ENCODE measurements around the gene RAP1B.
A peak's percentile ranks its signal among the peaks of the same experiment; 100 is the strongest.

The RAP1B gene

GRCh38 chr12:68611806-68612160 lies 1.1 kb downstream of the RAP1B start:
- H3K27me3 ChIP-seq (ENCODE audit: control insufficient read depth, insufficient read depth, low read length): no peaks in the 10 kb centered on the region
- H3K4me1 ChIP-seq (ENCODE audit: control insufficient read depth, insufficient read depth, low read length): peaks cover 53% of the 10 kb centered on the region
- peak overlapping the region; percentile 86 for H3K27ac ChIP-seq (ENCODE audit: low read depth, low read length)
- peak overlapping the region; percentile 67 for H3K9ac ChIP-seq (ENCODE audit: low read depth, low read length)
- H3K9me3 ChIP-seq (ENCODE audit: control insufficient read depth, insufficient read depth, low read length): no peaks in the 10 kb centered on the region
- H3K36me3 ChIP-seq (ENCODE audit: control insufficient read depth, insufficient read depth, low read length): no peaks in the 10 kb centered on the region; the same call in 1 of the 2 replicates
- peak overlapping the region; percentile 96 for H3K4me3 ChIP-seq (ENCODE audit: low read depth, low read length)

GRCh38 chr12:68612202-68612601 lies 1.5 kb downstream of the RAP1B start:
- peaks cover 53% of the 10 kb centered on the region for H3K4me1 ChIP-seq (ENCODE audit: control insufficient read depth, insufficient read depth, low read length)
- H3K9me3 ChIP-seq (ENCODE audit: control insufficient read depth, insufficient read depth, low read length): no peaks in the 10 kb centered on the region
- no peaks in the 10 kb centered on the region; the same call in 1 of the 2 replicates for H3K36me3 ChIP-seq (ENCODE audit: control insufficient read depth, insufficient read depth, low read length)
- H3K9ac ChIP-seq (ENCODE audit: low read depth, low read length): 0 out of 2 replicates have a peak overlapping the region, but pooled peaks have one; percentile 67
- H3K27me3 ChIP-seq (ENCODE audit: control insufficient read depth, insufficient read depth, low read length): no peaks in the 10 kb centered on the region
- peak overlapping the region; percentile 96 for H3K4me3 ChIP-seq (ENCODE audit: low read depth, low read length)
- peak overlapping the region; percentile 86 for H3K27ac ChIP-seq (ENCODE audit: low read depth, low read length)

DNA sequence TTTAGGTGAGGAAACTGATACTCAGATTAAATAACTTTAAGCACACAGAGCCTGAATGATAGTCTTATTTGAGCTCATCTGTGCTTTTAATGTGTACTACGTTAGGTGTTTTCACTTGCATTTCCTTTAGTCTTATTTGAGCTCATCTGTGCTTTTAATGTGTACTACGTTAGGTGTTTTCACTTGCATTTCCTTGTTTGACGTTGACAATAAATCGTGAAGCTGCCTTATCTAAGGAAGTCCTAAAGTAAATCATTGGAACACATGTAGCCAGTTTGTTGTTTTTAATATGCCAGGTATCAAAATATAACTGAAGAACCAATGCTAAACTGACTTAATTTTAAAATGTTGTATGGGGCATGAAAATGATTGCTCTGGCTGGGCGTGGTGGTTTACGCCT lies 2.0 kb downstream of the RAP1B start:
- peak overlapping the region; percentile 96; the same call in 1 of the 2 replicates for H3K4me3 ChIP-seq (ENCODE audit: low read depth, low read length)
- H3K9ac ChIP-seq (ENCODE audit: low read depth, low read length): no peak overlapping the region
- peaks cover 51% of the 10 kb centered on the region for H3K4me1 ChIP-seq (ENCODE audit: control insufficient read depth, insufficient read depth, low read length)
- H3K36me3 ChIP-seq (ENCODE audit: control insufficient read depth, insufficient read depth, low read length): no peaks in the 10 kb centered on the region; the same call in 1 of the 2 replicates
- no peaks in the 10 kb centered on the region for H3K27me3 ChIP-seq (ENCODE audit: control insufficient read depth, insufficient read depth, low read length)
- no peaks in the 10 kb centered on the region for H3K9me3 ChIP-seq (ENCODE audit: control insufficient read depth, insufficient read depth, low read length)
- no peak overlapping the region for H3K27ac ChIP-seq (ENCODE audit: low read depth, low read length)

- Histone ChIP-seq H3K4me3 (ENCODE audit: low read depth, low read length) (peak overlapping the region; percentile 96; the same call in 1 of the 2 replicates), H3K27ac (ENCODE audit: low read depth, low read length) (no peak overlapping the region), H3K27me3 (ENCODE audit: control insufficient read depth, insufficient read depth, low read length) (no peaks in the 10 kb centered on the region), H3K9ac (ENCODE audit: low read depth, low read length) (no peak overlapping the region), H3K36me3 (ENCODE audit: control insufficient read depth, insufficient read depth, low read length) (no peaks in the 10 kb centered on the region; the same call in 1 of the 2 replicates), H3K9me3 (ENCODE audit: control insufficient read depth, insufficient read depth, low read length) (no peaks in the 10 kb centered on the region), H3K4me1 (ENCODE audit: control insufficient read depth, insufficient read depth, low read length) (peaks cover 44% of the 10 kb centered on the region)
These were observed 2.7 kb downstream of the RAP1B start for GRCh38 chr12:68613209-68613904.

- Histone ChIP-seq H3K9ac (ENCODE audit: low read depth, low read length) (no peak overlapping the region), H3K27me3 (ENCODE audit: control insufficient read depth, insufficient read depth, low read length) (no peaks in the 10 kb centered on the region), H3K4me3 (ENCODE audit: low read depth, low read length) (no peak overlapping the region), H3K27ac (ENCODE audit: low read depth, low read length) (no peak overlapping the region), H3K36me3 (ENCODE audit: control insufficient read depth, insufficient read depth, low read length) (no peaks in the 10 kb centered on the region; the same call in 1 of the 2 replicates), H3K4me1 (ENCODE audit: control insufficient read depth, insufficient read depth, low read length) (peaks cover 40% of the 10 kb centered on the region; the same call in 1 of the 2 replicates), H3K9me3 (ENCODE audit: control insufficient read depth, insufficient read depth, low read length) (no peaks in the 10 kb centered on the region)
These were observed 3.5 kb downstream of the RAP1B start for GRCh38 chr12:68614105-68614679.

DNA sequence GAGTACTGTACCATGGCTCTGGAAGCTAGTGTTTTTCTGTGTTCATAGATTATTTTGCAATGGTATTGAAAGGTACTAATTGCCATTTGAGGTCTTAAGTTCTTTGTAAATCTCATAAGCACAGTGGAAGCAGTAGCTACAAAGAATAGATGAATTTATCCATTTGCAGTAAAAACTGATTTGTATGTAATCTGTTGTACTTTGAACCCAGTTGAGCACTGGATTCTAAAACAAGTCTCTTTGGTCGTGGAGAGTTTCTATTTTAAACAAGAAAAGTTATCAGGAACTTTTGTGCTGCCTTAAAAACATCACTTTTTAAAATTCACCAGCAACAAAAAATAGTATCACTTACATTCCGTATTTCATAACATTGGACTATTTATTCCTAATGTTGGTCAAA lies 4.1 kb downstream of the RAP1B start:
- no peak overlapping the region for H3K9ac ChIP-seq (ENCODE audit: low read depth, low read length)
- H3K4me3 ChIP-seq (ENCODE audit: low read depth, low read length): no peak overlapping the region
- H3K9me3 ChIP-seq (ENCODE audit: control insufficient read depth, insufficient read depth, low read length): no peaks in the 10 kb centered on the region
- no peaks in the 10 kb centered on the region for H3K27me3 ChIP-seq (ENCODE audit: control insufficient read depth, insufficient read depth, low read length)
- peaks cover 35% of the 10 kb centered on the region; the same call in 1 of the 2 replicates for H3K4me1 ChIP-seq (ENCODE audit: control insufficient read depth, insufficient read depth, low read length)
- no peaks in the 10 kb centered on the region; the same call in 1 of the 2 replicates for H3K36me3 ChIP-seq (ENCODE audit: control insufficient read depth, insufficient read depth, low read length)
- no peak overlapping the region for H3K27ac ChIP-seq (ENCODE audit: low read depth, low read length)

GRCh38 chr12:68617160-68617926 lies 6.6 kb downstream of the RAP1B start:
- Histone ChIP-seq H3K4me1 (ENCODE audit: control insufficient read depth, insufficient read depth, low read length) (peaks cover 41% of the 10 kb centered on the region), H3K9ac (ENCODE audit: low read depth, low read length) (no peak overlapping the region), H3K9me3 (ENCODE audit: control insufficient read depth, insufficient read depth, low read length) (no peaks in the 10 kb centered on the region), H3K4me3 (ENCODE audit: low read depth, low read length) (no peak overlapping the region), H3K27ac (ENCODE audit: low read depth, low read length) (no peak overlapping the region), H3K36me3 (ENCODE audit: control insufficient read depth, insufficient read depth, low read length) (no peaks in the 10 kb centered on the region; the same call in 1 of the 2 replicates), H3K27me3 (ENCODE audit: control insufficient read depth, insufficient read depth, low read length) (no peaks in the 10 kb centered on the region)

GRCh38 chr12:68619541-68619940 lies 8.8 kb downstream of the RAP1B start:
- Histone ChIP-seq H3K9ac (ENCODE audit: low read depth, low read length) (no peak overlapping the region), H3K27me3 (ENCODE audit: control insufficient read depth, insufficient read depth, low read length) (no peaks in the 10 kb centered on the region), H3K9me3 (ENCODE audit: control insufficient read depth, insufficient read depth, low read length) (no peaks in the 10 kb centered on the region), H3K4me3 (ENCODE audit: low read depth, low read length) (no peak overlapping the region), H3K36me3 (ENCODE audit: control insufficient read depth, insufficient read depth, low read length) (peaks cover under 1% of the 10 kb centered on the region; the same call in 1 of the 2 replicates), H3K4me1 (ENCODE audit: control insufficient read depth, insufficient read depth, low read length) (peaks cover 32% of the 10 kb centered on the region), H3K27ac (ENCODE audit: low read depth, low read length) (no peak overlapping the region)

GRCh38 chr12:68620519-68621471 lies 10.1 kb downstream of the RAP1B start:
- Histone ChIP-seq H3K27me3 (ENCODE audit: control insufficient read depth, insufficient read depth, low read length) (no peaks in the 10 kb centered on the region), H3K9me3 (ENCODE audit: control insufficient read depth, insufficient read depth, low read length) (no peaks in the 10 kb centered on the region), H3K27ac (ENCODE audit: low read depth, low read length) (peak overlapping the region; percentile 36), H3K9ac (ENCODE audit: low read depth, low read length) (no peak overlapping the region), H3K36me3 (ENCODE audit: control insufficient read depth, insufficient read depth, low read length) (peaks cover 6% of the 10 kb centered on the region; the same call in 1 of the 2 replicates), H3K4me3 (ENCODE audit: low read depth, low read length) (no peak overlapping the region), H3K4me1 (ENCODE audit: control insufficient read depth, insufficient read depth, low read length) (peaks cover 30% of the 10 kb centered on the region)

DNA sequence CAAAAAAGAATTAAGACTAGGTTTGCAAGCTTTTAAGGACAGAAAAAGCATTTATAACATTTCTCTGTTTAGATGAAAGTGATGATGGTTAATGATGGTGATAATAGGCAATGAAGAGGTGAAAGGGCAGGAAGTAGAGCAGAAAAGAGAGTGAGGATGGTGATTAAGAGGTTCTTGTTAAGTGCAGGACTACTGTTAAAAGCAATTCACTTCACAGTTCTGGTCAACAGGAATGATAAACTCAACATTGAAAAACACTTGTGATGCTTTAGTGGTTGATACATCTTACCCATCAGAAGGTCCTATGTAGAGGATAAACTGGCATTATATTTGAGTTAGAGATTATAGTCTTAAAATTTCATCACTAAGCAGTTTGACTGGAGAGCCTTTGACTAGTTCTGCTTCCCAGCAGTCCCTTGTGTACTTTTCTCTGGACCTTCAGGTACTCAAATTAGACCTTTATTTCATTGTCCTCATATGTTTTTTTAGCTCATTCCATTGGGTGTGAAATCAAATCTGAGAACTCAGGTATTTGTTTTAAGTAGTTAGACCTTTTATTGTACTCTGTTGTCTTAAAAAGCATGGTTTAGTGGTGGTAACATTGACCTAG lies 10.9 kb downstream of the RAP1B start:
- Histone ChIP-seq H3K4me3 (ENCODE audit: low read depth, low read length) (no peak overlapping the region), H3K27me3 (ENCODE audit: control insufficient read depth, insufficient read depth, low read length) (no peaks in the 10 kb centered on the region), H3K4me1 (ENCODE audit: control insufficient read depth, insufficient read depth, low read length) (peaks cover 29% of the 10 kb centered on the region), H3K9ac (ENCODE audit: low read depth, low read length) (no peak overlapping the region), H3K9me3 (ENCODE audit: control insufficient read depth, insufficient read depth, low read length) (no peaks in the 10 kb centered on the region), H3K27ac (ENCODE audit: low read depth, low read length) (no peak overlapping the region), H3K36me3 (ENCODE audit: control insufficient read depth, insufficient read depth, low read length) (peaks cover 6% of the 10 kb centered on the region; the same call in 1 of the 2 replicates)
